Psoas muscle (tissue), 8 donors: ENCODE measurements around the gene LRP10. TPM values are rescaled to one million over a fixed set of nuclear protein-coding genes. Genes with fewer than 3 reads are reported as not detected.

ENCODE experiments used
- ATAC-seq, 4 donors: fragments of 200-7000 bp; cut with Tn5 transposase; one replicate each; pipeline ENCODE4 v1.9.1; 2020; ENCODE audit warnings: moderate library complexity in 3 of 4, mild to moderate bottlenecking in 2 of 4
- DNase-seq, 2 donors: peaks; one replicate each; pipeline ENCODE4 v3.0.0-alpha.2; 2020
- H3K27ac ChIP-seq: fragments of 200-600 bp; one replicate; pipeline ENCODE4 v1.8.0; 2022
- H3K27me3 ChIP-seq, 3 donors: fragments of 200-600 bp in 1 of 3; one replicate each; pipeline versions ENCODE4 v1.6.1 to v1.8.0; 2013 to 2022; ENCODE audit warnings: low read length in 2 of 3, mild to moderate bottlenecking in 2 of 3, moderate library complexity in 1 of 3; ENCODE audit not compliant: insufficient read depth in 3 of 3
- H3K36me3 ChIP-seq, 2 donors: fragments of 200-600 bp in 1 of 2; one replicate each; pipeline versions ENCODE4 v1.6.1 to v1.8.0; 2013 to 2022; ENCODE audit warnings: low read depth in 1 of 2, mild to moderate bottlenecking in 1 of 2, moderate library complexity in 1 of 2; ENCODE audit not compliant: insufficient read depth in 1 of 2
- H3K4me1 ChIP-seq: fragments of 200-600 bp; one replicate; pipeline ENCODE4 v1.8.0; 2022
- H3K4me3 ChIP-seq: fragments of 200-600 bp; one replicate; pipeline ENCODE4 v1.8.0; 2022; ENCODE audit warnings: mild to moderate bottlenecking
- H3K9me3 ChIP-seq: fragments of 200-600 bp; one replicate; pipeline ENCODE4 v1.8.0; 2022
- WGBS, 3 donors: extraction: QIAGEN DNeasy Blood & Tissue Kit; methylation state at CpG; one replicate each; pipeline versions ENCODE4 v1.1.6 to v1.1.7; 2013; 5-methylcytosine and 5-hydroxymethylcytosine counted together
- intact Hi-C, 2 donors: fragments of 100-400 bp; cut with DNase I; formaldehyde crosslinking; loops; one replicate each; pipeline versions ENCODE4 v1.11.0 to v1.14.2; 2022
- polyA plus RNA-seq, 3 donors: library from polyadenylated mRNA; stranded (reverse); fragments of 200-250 nt; gene quantifications; one replicate each; pipeline ENCODE4 v1.2.3, GENCODE V29; 2013
- total RNA-seq, 4 donors: library from RNA; stranded (reverse); fragmentation: NEBNext Ultra II Directional in 2 of 4; extraction: Animal tissue kit (Norgen Biotek cat#: 25700) in 2 of 4; gene quantifications; one replicate each; pipeline versions ENCODE4 v1.2.1 to v1.2.4, GENCODE V29; 2021 to 2023
- TF ChIP-seq, protein P1 (sequence below): fragments of 200-600 bp; IDR thresholded peaks from one replicate; pipeline ENCODE4 v1.8.0; 2022; ENCODE audit warnings: antibody characterized with exemption
- donor health status: healthy with polysubstance abuse.
- donor health status: DM: no; HTN: no; CAD: no; lungs with moderate emphysema.
- donor health status: Bipolar disorder and iron deficiency.
- donor health status: healthy.
- donor health status: DM: yes; HTN: yes; CAD: no.
- donor health status: DM: no; HTN: no; CAD: no.
- donor health status: DM: no; HTN: no; CAD: no.
- donor health status: DM: yes; HTN: yes; CAD: no.

LRP10 gene
- total and polyA plus RNA-seq, 7 donors = 18.1 to 50.6 (median 33.1) TPM

- ATAC-seq = no peak
Observed at GRCh38 chr14:22896356-22896755, 24.8 kb downstream of the LRP10 start.

DNA sequence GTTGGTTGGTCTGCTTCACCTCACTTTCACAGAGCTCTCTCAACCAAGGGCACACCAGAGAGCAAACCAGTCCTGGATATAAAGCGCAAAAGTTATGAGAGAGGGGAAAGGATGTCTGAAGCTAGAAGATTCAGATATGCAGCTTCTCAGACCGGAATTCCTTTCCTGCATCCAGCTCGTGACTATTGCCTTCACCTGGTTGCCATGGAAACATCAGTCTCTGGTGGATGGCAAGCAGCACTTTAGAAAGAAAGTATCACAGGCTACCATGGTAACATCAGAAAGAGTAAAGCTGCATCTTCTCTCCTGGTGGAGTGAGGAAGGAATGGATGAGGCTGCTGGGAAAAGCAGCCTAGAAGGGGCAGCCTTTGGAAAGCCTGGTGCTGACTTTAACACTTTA is 25.2 kb downstream of the LRP10 start:
- TF ChIP-seq, protein P1, sequence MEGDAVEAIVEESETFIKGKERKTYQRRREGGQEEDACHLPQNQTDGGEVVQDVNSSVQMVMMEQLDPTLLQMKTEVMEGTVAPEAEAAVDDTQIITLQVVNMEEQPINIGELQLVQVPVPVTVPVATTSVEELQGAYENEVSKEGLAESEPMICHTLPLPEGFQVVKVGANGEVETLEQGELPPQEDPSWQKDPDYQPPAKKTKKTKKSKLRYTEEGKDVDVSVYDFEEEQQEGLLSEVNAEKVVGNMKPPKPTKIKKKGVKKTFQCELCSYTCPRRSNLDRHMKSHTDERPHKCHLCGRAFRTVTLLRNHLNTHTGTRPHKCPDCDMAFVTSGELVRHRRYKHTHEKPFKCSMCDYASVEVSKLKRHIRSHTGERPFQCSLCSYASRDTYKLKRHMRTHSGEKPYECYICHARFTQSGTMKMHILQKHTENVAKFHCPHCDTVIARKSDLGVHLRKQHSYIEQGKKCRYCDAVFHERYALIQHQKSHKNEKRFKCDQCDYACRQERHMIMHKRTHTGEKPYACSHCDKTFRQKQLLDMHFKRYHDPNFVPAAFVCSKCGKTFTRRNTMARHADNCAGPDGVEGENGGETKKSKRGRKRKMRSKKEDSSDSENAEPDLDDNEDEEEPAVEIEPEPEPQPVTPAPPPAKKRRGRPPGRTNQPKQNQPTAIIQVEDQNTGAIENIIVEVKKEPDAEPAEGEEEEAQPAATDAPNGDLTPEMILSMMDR = no peak
- no peak for ATAC-seq

More at GRCh38 chr14:22896356-22896755, 24.8 kb downstream of the LRP10 start:
- DNase-seq = no peak
- TF ChIP-seq, protein P1 = no peak
- intact Hi-C loops = no loop called here
- H3K27ac ChIP-seq = no peak overlapping the region
- WGBS, 3 donors = 45 to 52% (median 52%) methylated on average over 5 of the region's 5 CpGs
- H3K36me3 ChIP-seq = peaks cover 0 to 14% of the 10 kb centered on the region in 2 donors
- no peaks in the 10 kb centered on the region for H3K4me1 ChIP-seq
- H3K4me3 ChIP-seq = no peak overlapping the region
- H3K27me3 ChIP-seq = no peaks in the 10 kb centered on the region
- H3K9me3 ChIP-seq = no peaks in the 10 kb centered on the region

GRCh38 chr14:22897357-22897756 is 25.8 kb downstream of the LRP10 start:
- DNase-seq (no peak), ATAC-seq (no peak)
- Histone ChIP-seq H3K36me3 (peaks cover 5 to 24% of the 10 kb centered on the region in 2 donors), H3K27me3 (no peaks in the 10 kb centered on the region), H3K27ac (no peak overlapping the region), H3K4me1 (no peaks in the 10 kb centered on the region), H3K4me3 (no peak overlapping the region), H3K9me3 (no peaks in the 10 kb centered on the region)
- intact Hi-C loops = no loop called here
- TF ChIP-seq, protein P1 = no peak
- WGBS, 3 donors = 88 to 95% (median 89%) methylated on average over 1 of the region's 1 CpG

More for the DNA sequence above, 25.2 kb downstream of the LRP10 start:
- intact Hi-C loops = no loop called here
- no peak for DNase-seq
- Histone ChIP-seq H3K27me3 (no peaks in the 10 kb centered on the region), H3K36me3 (peaks cover 2 to 19% of the 10 kb centered on the region in 2 donors), H3K9me3 (no peaks in the 10 kb centered on the region), H3K27ac (no peak overlapping the region), H3K4me1 (no peaks in the 10 kb centered on the region), H3K4me3 (no peak overlapping the region)
- 83 to 86% (median 84%) methylated on average over 3 of the region's 3 CpGs for WGBS, 3 donors

GRCh38 chr14:22898302-22899090 is 27.0 kb downstream of the LRP10 start:
- 43 to 63% (median 53%) methylated on average over 8 of the region's 8 CpGs for WGBS, 3 donors
- ATAC-seq (peak; percentile 74 to 84 (median 84)), DNase-seq (no peak)
- H3K9me3 ChIP-seq = no peaks in the 10 kb centered on the region
- TF ChIP-seq, protein P1 = no peak
- no peaks in the 10 kb centered on the region for H3K27me3 ChIP-seq
- H3K4me3 ChIP-seq = no peak overlapping the region
- intact Hi-C loops = no loop called here
- no peaks in the 10 kb centered on the region for H3K4me1 ChIP-seq
- peak overlapping the region; percentile 50 for H3K27ac ChIP-seq
- peaks cover 5 to 36% of the 10 kb centered on the region in 2 donors for H3K36me3 ChIP-seq
